Chondrocyte (in vitro differentiated cells): ENCODE data around the gene PMVK. TPM values are rescaled to one million over a fixed set of nuclear protein-coding genes. Genes with fewer than 3 reads are reported as not detected.

Source experiments
- DNase-seq: peaks from one replicate; pipeline ENCODE4 v3.0.0; 2021; ENCODE audit warnings: mixed read lengths, low spot score
- H3K27ac Mint-ChIP-seq: one replicate; pipeline ENCODE4 v1.8.0; 2021; ENCODE audit warnings: mild to moderate bottlenecking, moderate library complexity, mixed read lengths; ENCODE audit not compliant: unreplicated experiment
- H3K27me3 Mint-ChIP-seq: 2 replicates; pipeline ENCODE4 v1.8.0; 2021; ENCODE audit warnings: low read depth, mixed read lengths
- H3K36me3 Mint-ChIP-seq: 2 replicates; pipeline ENCODE4 v1.8.0; 2021; ENCODE audit warnings: low read depth, mixed read lengths
- H3K4me1 Mint-ChIP-seq: 2 replicates; pipeline ENCODE4 v1.8.0; 2021; ENCODE audit warnings: low read depth, mild to moderate bottlenecking, mixed read lengths
- H3K4me3 Mint-ChIP-seq: one replicate; pipeline ENCODE4 v1.8.0; 2021; ENCODE audit warnings: mild to moderate bottlenecking, moderate library complexity, mixed read lengths; ENCODE audit not compliant: unreplicated experiment
- H3K9me3 Mint-ChIP-seq: 2 replicates; pipeline ENCODE4 v1.8.0; 2021; ENCODE audit warnings: low read depth, mixed read lengths
- CTCF ChIP-seq: fragments of 200-600 bp; sonication (generic); IDR thresholded peaks from 2 replicates; pipeline ENCODE4 v1.5.0; 2021; ENCODE audit warnings: antibody characterized with exemption, mild to moderate bottlenecking, moderate library complexity
- total RNA-seq: library from RNA; stranded (reverse); gene quantifications from 3 replicates; pipeline ENCODE4 v1.2.1, GENCODE V29; 2021

PMVK gene
- total RNA-seq, 1 donor from 2014 or later: 27.5 TPM

- H3K27ac Mint-ChIP-seq: no peak overlapping the region
- no peak for DNase-seq
- H3K27me3 Mint-ChIP-seq: no peaks in the 10 kb centered on the region
- H3K36me3 Mint-ChIP-seq: peaks cover 9% of the 10 kb centered on the region
- no peaks in the 10 kb centered on the region for H3K9me3 Mint-ChIP-seq
- no peak overlapping the region for H3K4me3 Mint-ChIP-seq
- H3K4me1 Mint-ChIP-seq: peaks cover 38% of the 10 kb centered on the region
- no peak for TF ChIP-seq CTCF
Observed at GRCh38 chr1:154951901-154952657, 15.6 kb upstream of the PMVK start.

DNA sequence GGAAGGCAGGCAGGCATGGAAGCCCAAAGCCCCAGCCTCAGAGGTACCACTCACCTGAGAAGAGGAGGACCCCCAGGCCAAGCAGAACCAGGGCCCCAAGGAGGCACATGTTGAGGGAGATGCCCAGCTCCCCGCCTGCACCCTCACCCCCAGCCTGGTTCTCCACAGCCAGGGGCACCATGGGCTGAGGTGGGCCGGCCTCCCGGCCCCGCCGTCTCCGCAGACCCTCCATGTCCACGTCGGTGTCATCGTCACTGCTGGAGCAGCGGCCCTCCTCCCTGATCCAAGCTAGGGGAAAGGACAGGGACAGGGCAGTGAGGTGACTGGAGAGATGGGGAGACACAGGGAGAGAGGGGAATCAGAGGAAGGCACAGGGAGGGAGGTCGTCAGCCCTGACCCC lies 11.6 kb upstream of the PMVK start:
- H3K27me3 Mint-ChIP-seq: no peaks in the 10 kb centered on the region
- peaks cover 17% of the 10 kb centered on the region for H3K4me1 Mint-ChIP-seq
- H3K27ac Mint-ChIP-seq: no peak overlapping the region
- no peaks in the 10 kb centered on the region for H3K9me3 Mint-ChIP-seq
- no peak for DNase-seq
- peaks cover 12% of the 10 kb centered on the region for H3K36me3 Mint-ChIP-seq
- no peak for TF ChIP-seq CTCF
- no peak overlapping the region for H3K4me3 Mint-ChIP-seq

GRCh38 chr1:154945962-154946850 lies 9.7 kb upstream of the PMVK start:
- TF ChIP-seq CTCF: no peak
- Mint-ChIP-seq H3K4me3 (no peak overlapping the region), H3K27ac (no peak overlapping the region), H3K4me1 (peaks cover 9% of the 10 kb centered on the region), H3K9me3 (no peaks in the 10 kb centered on the region), H3K27me3 (no peaks in the 10 kb centered on the region), H3K36me3 (peaks cover 12% of the 10 kb centered on the region)
- DNase-seq: no peak

GRCh38 chr1:154945160-154945961 lies 8.8 kb upstream of the PMVK start:
- TF ChIP-seq CTCF: no peak
- no peaks in the 10 kb centered on the region for H3K27me3 Mint-ChIP-seq
- H3K4me3 Mint-ChIP-seq: no peak overlapping the region
- no peak for DNase-seq
- peaks cover 12% of the 10 kb centered on the region for H3K4me1 Mint-ChIP-seq
- no peaks in the 10 kb centered on the region for H3K9me3 Mint-ChIP-seq
- H3K36me3 Mint-ChIP-seq: peaks cover 7% of the 10 kb centered on the region
- H3K27ac Mint-ChIP-seq: no peak overlapping the region
